Measurements from ENCODE around the gene IPCEF1.
A peak's percentile ranks its signal among the peaks of the same experiment; 100 is the strongest.
"Not testable (repeated sequence)": the region's sequence is repeated elsewhere in the genome, so short reads cannot be mapped to it uniquely, and the experiment has no call there.

IPCEF1 gene

GRCh38 chr6:154247119-154247861 is 109.3 kb downstream of the IPCEF1 start:
- DNase-seq (ENCODE audit: low read depth in 2 of 2, low spot score in 1 of 2), result no peak

- DNase-seq (ENCODE audit: low read depth in 2 of 2, low spot score in 1 of 2), result no peak
These were observed 109.9 kb downstream of the IPCEF1 start for GRCh38 chr6:154246723-154247118.

- DNase-seq (ENCODE audit: low read depth in 2 of 2, low spot score in 1 of 2), result no peak
These were observed 111.1 kb downstream of the IPCEF1 start for GRCh38 chr6:154245506-154245905.

DNA sequence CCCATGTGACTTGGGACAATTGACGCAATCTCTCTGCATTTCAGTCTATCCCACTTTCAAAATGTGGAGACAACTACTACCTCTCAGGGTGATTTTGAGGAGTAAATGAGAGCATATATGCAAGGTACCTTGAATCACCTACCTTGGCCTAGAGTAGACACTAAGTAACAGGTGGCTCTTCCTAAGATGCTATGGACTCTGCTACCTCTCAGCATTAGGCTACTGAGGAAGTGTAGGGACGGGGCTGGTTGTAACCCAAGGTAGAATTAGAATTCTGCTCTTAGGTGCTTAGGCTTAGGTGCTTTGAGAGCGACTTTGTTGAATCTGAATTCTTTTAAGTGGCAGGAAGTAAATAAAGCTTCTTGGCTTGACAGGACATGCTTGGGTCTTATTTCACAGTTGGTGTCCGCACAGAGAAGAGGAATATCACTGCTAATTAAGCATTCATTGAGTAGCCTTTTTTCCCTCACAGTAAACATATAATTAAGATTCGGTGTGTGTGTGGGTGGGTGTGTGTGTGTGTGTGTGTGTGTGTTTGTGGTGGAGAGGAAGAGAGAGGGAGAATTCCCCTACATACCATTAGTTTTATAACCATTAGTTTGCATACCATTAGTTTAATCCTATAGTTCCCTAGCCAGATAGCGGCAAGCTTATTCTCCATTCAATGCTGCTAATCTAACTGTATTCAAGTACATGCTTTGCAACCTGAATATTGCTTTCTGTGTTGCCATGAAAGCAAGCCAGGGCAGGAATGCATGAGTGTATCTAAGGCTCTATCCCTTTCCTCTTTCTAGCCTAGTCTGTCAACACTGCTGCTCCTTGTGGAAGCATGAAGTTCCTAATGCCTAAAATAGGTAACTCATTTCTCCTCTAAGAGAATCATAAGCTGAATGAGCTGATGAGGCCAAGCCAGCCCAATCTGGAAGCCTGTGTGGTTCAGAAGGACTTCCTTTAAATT is 112.5 kb downstream of the IPCEF1 start:
- peak in 1 of 2 donors; percentile 7 for DNase-seq (ENCODE audit: low read depth in 2 of 2, low spot score in 1 of 2)

DNA sequence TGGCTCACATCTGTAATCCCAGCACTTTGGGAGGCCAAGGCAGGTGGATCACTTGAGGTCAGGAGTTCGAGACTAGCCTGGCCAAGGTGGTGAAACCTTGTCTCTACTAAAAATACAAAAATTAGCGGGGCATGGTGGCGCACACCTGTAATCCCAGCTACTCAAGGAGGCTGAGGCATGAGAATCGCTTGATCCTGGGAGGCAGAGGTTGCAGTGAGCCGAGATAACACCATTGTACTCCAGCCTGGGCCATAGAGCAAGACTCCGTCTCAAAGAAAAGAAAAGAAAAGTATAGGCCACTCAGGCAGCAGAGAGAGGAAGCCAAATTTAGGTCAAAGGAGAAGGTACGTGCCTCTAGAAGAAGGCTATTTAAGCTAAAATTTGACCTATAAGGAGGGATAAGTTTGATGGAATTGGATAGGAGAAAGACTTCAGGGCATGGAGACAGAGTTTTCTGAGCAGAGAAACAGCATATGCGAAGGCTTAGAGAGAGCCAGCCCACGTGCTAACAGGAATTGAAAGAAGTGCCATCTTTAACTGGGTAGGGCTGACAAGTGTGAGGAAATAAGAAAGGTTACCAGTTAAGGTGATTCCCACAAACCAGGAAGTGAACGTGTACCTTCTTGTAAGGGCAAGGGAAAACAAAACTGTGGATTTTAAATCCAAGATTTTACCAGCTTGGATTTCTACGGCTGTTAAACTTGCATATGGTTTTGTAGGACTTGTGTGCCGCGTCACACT is 113.8 kb downstream of the IPCEF1 start:
- no peak for DNase-seq (ENCODE audit: low read depth in 2 of 2, low spot score in 1 of 2)

DNA sequence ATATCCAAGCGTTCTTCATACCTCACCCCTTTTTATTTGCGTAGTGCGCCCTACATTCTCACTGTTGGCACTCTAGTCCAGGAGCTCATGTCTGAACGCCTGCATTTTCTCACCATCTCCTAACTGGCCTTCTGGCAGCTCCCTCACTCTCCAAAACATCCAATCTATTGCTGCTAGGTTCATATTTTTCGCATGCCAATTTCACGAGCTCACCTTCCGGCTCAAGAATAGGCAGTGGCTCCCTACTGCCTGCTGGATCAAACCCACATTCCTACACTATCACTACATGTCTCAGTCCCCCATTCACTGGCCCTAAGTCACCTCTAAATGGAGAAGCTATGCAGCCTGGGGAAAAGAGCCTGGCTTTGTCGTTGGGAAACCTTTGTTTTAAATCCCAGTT is 115.0 kb downstream of the IPCEF1 start:
- no peak for DNase-seq (ENCODE audit: low read depth in 2 of 2, low spot score in 1 of 2)

GRCh38 chr6:154241061-154241460 is 115.5 kb downstream of the IPCEF1 start:
- not testable (repeated sequence) for DNase-seq (ENCODE audit: low read depth in 2 of 2, low spot score in 1 of 2)

- DNase-seq (ENCODE audit: low read depth in 2 of 2, low spot score in 1 of 2), result no peak
These were observed 117.2 kb downstream of the IPCEF1 start for GRCh38 chr6:154239392-154239791.

GRCh38 chr6:154238831-154239230 is 117.8 kb downstream of the IPCEF1 start:
- no peak for DNase-seq (ENCODE audit: low read depth in 2 of 2, low spot score in 1 of 2)

DNA sequence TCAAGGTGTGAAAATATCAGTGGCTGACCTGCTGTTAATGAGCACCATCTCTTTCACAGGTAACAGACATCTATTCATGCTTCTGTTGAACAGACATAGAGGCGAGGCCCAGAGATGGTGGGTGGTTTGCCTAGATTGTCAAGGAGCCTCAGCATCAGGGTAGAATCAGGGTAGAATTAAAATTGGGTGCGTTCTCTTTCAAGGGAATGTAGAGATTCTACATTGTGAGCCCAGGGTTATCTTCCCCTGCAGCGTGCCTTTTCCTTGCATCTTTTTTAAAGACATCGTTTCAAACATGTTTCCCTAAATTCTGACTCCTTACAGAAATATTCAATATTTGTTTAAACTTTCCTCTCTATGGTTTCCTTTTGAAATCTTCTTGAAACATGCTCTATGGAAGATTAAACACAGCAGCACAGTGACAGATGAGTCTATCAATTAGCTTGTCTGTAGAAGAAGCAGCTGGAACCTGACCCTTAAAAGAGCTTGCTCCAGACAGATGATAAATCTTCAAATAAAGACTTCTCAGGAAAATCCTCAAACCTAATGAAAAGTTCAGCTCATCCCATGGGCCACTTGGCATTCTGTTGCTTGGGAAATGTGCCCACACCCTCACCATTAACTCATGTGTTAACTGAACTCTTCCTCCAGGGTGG is 119.8 kb downstream of the IPCEF1 start:
- DNase-seq (ENCODE audit: low read depth in 2 of 2, low spot score in 1 of 2), result no peak

GRCh38 chr6:154234019-154234772 is 122.4 kb downstream of the IPCEF1 start:
- no peak for DNase-seq (ENCODE audit: low read depth in 2 of 2, low spot score in 1 of 2)

DNA sequence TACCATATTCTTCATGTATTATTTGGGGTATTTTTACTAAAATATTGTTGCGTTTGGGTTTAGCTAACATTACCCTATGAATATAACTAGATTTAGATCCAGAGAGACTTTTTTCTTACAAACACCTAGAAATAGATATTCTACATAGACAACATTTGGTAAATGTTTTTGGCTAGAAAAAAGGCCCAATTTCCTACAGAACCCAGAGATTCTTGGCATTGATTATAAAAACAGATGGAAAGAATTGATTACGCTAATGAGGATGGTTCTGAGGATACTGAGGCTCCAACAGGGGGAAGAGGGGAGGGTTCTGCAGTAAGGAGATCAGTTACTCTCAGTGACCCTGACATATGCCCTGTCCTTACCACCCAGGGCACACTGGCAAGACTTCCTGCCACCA is 123.2 kb downstream of the IPCEF1 start:
- DNase-seq (ENCODE audit: low read depth in 2 of 2, low spot score in 1 of 2), result no peak

DNA sequence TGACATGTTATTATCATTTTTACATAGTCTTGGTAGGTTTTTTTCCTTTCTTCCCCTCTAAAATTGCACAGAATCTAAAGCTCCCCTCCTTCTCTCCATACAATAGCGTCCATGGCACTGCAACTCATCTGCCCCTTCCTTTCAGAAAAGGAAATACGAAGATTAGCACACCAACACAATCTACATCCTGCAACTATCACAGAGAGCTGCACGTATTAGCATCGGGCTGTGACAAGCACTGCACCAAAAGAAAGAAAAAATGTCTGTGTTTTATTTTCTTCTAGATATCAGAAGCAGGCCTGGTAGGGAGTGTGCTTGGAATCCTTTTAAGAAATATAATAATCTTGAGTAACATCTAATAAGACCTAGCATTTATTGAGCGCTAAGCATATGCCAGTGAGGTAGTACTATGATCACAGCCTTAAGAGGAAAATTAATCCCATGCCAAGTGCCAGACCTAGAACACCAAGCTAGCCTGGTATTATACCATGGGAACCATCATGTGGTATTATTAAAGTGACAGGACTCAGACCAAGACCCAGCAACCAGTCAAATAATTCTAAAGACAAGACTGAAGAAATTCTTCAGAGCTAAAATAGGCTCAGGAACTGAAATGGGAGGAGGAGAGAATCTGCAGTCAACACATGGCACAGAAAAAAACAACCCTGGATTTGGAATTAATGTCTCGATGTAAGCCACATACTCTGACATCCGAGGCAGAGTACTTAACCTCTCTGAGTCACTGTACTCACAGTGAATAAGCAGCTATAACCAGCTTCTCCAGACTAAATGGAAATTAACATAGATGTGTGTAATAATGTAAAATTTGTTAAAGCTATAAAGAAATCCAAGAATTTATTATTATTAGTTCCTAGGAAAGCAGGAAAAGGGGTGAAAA is 124.3 kb downstream of the IPCEF1 start:
- DNase-seq (ENCODE audit: low read depth in 2 of 2, low spot score in 1 of 2), result no peak

DNA sequence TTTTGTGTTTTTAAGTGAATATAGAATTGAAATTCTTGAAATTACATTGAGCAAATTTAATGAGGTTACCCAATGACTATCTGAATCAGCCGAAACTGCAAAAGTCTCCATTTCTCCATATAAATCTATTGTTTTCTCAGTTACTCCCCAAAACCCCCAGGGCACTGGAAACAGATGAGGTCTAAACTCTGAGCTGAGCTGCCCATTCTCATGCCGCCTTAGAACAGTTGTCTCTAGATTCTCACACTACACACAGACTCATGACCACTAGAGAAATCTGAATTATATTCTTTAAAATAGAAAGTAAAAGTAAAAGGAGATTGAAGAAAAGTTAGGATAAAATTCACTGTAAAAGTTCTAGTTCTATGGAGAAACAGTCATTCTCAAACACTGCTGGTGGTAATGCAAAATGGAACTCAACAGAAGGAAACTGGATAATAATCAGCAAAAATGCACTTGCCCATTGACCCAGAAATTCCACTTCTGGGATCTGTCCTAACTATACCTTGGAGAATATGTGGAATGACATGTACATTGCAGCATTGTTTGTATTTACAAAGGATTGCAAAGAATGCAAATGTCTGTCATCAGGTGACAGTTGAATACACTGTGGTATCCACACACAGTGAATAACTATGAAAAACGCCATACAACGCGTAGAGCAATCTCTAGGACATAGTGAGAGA is 125.5 kb downstream of the IPCEF1 start:
- DNase-seq (ENCODE audit: low read depth in 2 of 2, low spot score in 1 of 2), result no peak

DNA sequence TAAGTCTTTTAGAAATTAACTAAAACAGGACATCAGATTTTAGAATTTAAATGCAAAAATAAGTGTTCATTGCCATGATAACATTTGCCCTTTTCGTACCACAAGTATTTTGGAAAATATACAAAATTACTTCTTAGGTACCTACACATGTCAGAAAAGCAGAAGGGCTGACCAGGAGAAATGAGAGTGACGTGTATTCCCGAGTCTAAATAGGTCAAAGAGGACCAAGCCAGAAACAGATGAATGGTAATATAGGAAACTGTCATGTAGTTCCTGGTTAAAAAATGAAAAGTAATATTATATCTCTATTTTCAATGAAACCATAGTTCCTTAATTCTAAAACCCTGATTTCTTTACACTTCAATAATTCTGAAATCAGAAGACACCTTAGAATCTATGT is 126.2 kb downstream of the IPCEF1 start:
- no peak for DNase-seq (ENCODE audit: low read depth in 2 of 2, low spot score in 1 of 2)

- DNase-seq (ENCODE audit: low read depth in 2 of 2, low spot score in 1 of 2), result no peak
These were observed 126.8 kb downstream of the IPCEF1 start for GRCh38 chr6:154229786-154230185.

DNA sequence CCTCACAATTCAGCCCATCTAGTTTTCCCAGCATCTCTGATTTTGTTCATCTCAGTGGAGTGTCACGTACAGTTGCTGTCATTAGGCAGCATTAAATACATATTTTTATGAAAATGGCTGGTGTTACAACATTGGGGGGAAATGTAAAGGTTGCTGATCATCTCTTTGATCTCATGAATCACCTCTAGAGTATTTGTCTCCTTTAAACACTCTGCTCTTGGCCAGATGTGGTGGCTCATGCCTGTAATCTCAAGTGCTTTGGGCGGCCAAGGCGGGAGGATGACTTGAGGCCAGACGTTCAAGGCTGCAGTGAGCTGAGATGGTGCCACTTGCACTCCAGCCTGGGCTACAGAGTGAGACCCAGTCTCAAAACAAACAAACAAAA is 128.1 kb downstream of the IPCEF1 start:
- no peak for DNase-seq (ENCODE audit: low read depth in 2 of 2, low spot score in 1 of 2)

DNA sequence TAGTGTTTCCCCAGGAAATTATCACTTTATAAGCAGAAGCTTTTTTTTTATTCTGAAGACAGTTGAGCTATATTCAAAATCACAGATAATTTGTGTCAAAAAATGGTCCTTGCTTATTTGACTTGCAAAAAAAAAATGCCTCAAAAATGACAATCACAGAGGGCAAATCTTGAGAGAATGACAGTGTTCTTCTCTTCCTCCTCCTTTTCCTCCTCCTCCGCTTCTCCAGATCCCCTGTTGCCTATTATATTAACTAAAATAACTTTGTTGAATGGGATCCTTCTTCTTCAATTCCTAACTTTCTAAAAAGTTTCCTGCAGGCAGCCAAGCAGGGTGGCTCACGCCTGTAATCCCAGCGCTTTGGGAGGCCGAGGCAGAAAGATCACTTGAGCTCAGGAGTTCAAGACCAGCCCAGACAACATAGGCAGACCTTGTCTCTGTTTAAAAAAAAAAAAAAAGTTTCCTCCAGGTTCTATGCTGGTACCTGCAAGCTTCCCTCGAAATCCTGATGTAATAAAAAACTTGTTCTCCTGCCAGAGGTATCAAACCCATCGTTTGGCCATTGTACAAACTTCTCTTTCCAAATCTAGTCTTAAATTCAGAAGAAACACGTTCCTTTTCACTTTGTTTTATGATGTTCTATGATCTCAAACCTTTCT is 128.6 kb downstream of the IPCEF1 start:
- DNase-seq (ENCODE audit: low read depth in 2 of 2, low spot score in 1 of 2), result no peak
